ENCODE results near the gene TSEN54. TPM values are rescaled to one million over a fixed set of nuclear protein-coding genes. Genes with fewer than 3 reads are reported as not detected.
A peak's percentile ranks its signal among the peaks of the same experiment; 100 is the strongest.

TSEN54 gene
- total and polyA plus RNA-seq, 2 experiments from 2014 or later: 42.5 to 52.3 TPM

GRCh38 chr17:75513641-75514000 lies 2.7 kb upstream of the TSEN54 start:
- Histone ChIP-seq H3K4me2 (peak overlapping the region; percentile 100), H3K9me3 (ENCODE audit: low read depth) (no peaks in the 10 kb centered on the region), H2AFZ (no peak overlapping the region), H3K79me2 (peaks cover 79% of the 10 kb centered on the region), H3K27me3 (no peaks in the 10 kb centered on the region), H4K20me1 (ENCODE audit: insufficient read depth, poor library complexity, severe bottlenecking) (peaks cover 25% of the 10 kb centered on the region), H3K4me3 (no peak overlapping the region), H3K27ac (no peak overlapping the region), H3K36me3 (replicated peaks; ENCODE audit: insufficient read depth, low read depth) (no peaks in the 10 kb centered on the region), H3K9me2 (replicated peaks; ENCODE audit: insufficient read depth) (no peaks in the 10 kb centered on the region), H3K4me1 (ENCODE audit: insufficient read depth) (peaks cover 48% of the 10 kb centered on the region)
- TF ChIP-seq EZH2 (IDR thresholded peaks at IDR 0.05; ENCODE audit: borderline replicate concordance) (no peak), EZH2phosphoT487 (IDR thresholded peaks at IDR 0.05; ENCODE audit: low read depth, severe bottlenecking, unreplicated experiment) (no peak), CTCF (IDR thresholded peaks at IDR 0.05; ENCODE audit: poor library complexity) (no peak)
- 92% methylated on average over 17 of the region's 17 CpGs for WGBS (ENCODE audit: low lambda C conversion rate, missing lambda C conversion rate)
- DNase-seq (ENCODE audit: low spot score): no peak

- peak overlapping the region; percentile 59 for H3K4me3 ChIP-seq
- H3K79me2 ChIP-seq: peaks cover 80% of the 10 kb centered on the region
- H3K4me1 ChIP-seq (ENCODE audit: insufficient read depth): peaks cover 45% of the 10 kb centered on the region
- no peak for TF ChIP-seq CTCF (IDR thresholded peaks at IDR 0.05; ENCODE audit: poor library complexity)
- TF ChIP-seq EZH2 (IDR thresholded peaks at IDR 0.05; ENCODE audit: borderline replicate concordance): no peak
- no peak for TF ChIP-seq EZH2phosphoT487 (IDR thresholded peaks at IDR 0.05; ENCODE audit: low read depth, severe bottlenecking, unreplicated experiment)
- peak; percentile 50 for DNase-seq (ENCODE audit: low spot score)
- H3K27me3 ChIP-seq: no peaks in the 10 kb centered on the region
- H4K20me1 ChIP-seq (ENCODE audit: insufficient read depth, poor library complexity, severe bottlenecking): peaks cover 22% of the 10 kb centered on the region
- H3K36me3 ChIP-seq (replicated peaks; ENCODE audit: insufficient read depth, low read depth): no peaks in the 10 kb centered on the region
- H3K9me2 ChIP-seq (replicated peaks; ENCODE audit: insufficient read depth): no peaks in the 10 kb centered on the region
- peak overlapping the region; percentile 82 for H3K27ac ChIP-seq
- 17% methylated on average over 13 of the region's 15 CpGs for WGBS (ENCODE audit: low lambda C conversion rate, missing lambda C conversion rate)
- peak overlapping the region; percentile 48 for H2AFZ ChIP-seq
- H3K9me3 ChIP-seq (ENCODE audit: low read depth): no peaks in the 10 kb centered on the region
- peak overlapping the region; percentile 100 for H3K4me2 ChIP-seq
These were observed 1.9 kb upstream of the TSEN54 start for GRCh38 chr17:75514299-75514918.

GRCh38 chr17:75514919-75515495 lies 1.3 kb upstream of the TSEN54 start:
- peaks cover 77% of the 10 kb centered on the region for H3K79me2 ChIP-seq
- peak overlapping the region; percentile 59 for H3K4me3 ChIP-seq
- no peaks in the 10 kb centered on the region for H3K9me2 ChIP-seq (replicated peaks; ENCODE audit: insufficient read depth)
- WGBS (ENCODE audit: low lambda C conversion rate, missing lambda C conversion rate): under 1% methylated on average over 36 of the region's 50 CpGs
- H3K9me3 ChIP-seq (ENCODE audit: low read depth): no peaks in the 10 kb centered on the region
- H4K20me1 ChIP-seq (ENCODE audit: insufficient read depth, poor library complexity, severe bottlenecking): peaks cover 18% of the 10 kb centered on the region
- H3K27ac ChIP-seq: peak overlapping the region; percentile 82
- TF ChIP-seq EZH2 (IDR thresholded peaks at IDR 0.05; ENCODE audit: borderline replicate concordance) (no peak), EZH2phosphoT487 (IDR thresholded peaks at IDR 0.05; ENCODE audit: low read depth, severe bottlenecking, unreplicated experiment) (no peak), CTCF (IDR thresholded peaks at IDR 0.05; ENCODE audit: poor library complexity) (no peak)
- no peaks in the 10 kb centered on the region for H3K27me3 ChIP-seq
- DNase-seq (ENCODE audit: low spot score): peak; percentile 49
- no peaks in the 10 kb centered on the region for H3K36me3 ChIP-seq (replicated peaks; ENCODE audit: insufficient read depth, low read depth)
- peak overlapping the region; percentile 100 for H3K4me2 ChIP-seq
- peak overlapping the region; percentile 48 for H2AFZ ChIP-seq
- peaks cover 45% of the 10 kb centered on the region for H3K4me1 ChIP-seq (ENCODE audit: insufficient read depth)

All from hepatocyte (in vitro differentiated cells).